SK-N-SH treated with all-trans-retinoic acid at 6 μM for 48 hours (cell line): Measurements from ENCODE around the gene LLGL2.
"Not testable (repeated sequence)": the region's sequence is repeated elsewhere in the genome, so short reads cannot be mapped to it uniquely, and the experiment has no call there.

ENCODE experiments used
- ATAC-seq: fragments of 200-7000 bp; cut with Tn5 transposase; 3 replicates; pipeline ENCODE4 v1.9.1; 2020; ENCODE audit warnings: mild to moderate bottlenecking, moderate library complexity
- ARNTL ChIP-seq: fragments of 450-650 bp; formaldehyde crosslinking; IDR thresholded peaks from 2 replicates; pipeline ENCODE4 v1.5.0; 2020; ENCODE audit warnings: low read depth, mild to moderate bottlenecking, moderate library complexity, borderline replicate concordance
- BACH2 ChIP-seq: fragments of 250-450 bp; sonication (Bioruptor Pico); IDR thresholded peaks from 2 replicates; pipeline ENCODE4 v1.9.0; 2021; ENCODE audit warnings: mild to moderate bottlenecking, borderline replicate concordance
- CREB5 ChIP-seq: fragments of 250-450 bp; sonication (Bioruptor Pico); IDR thresholded peaks from 2 replicates; pipeline ENCODE4 v1.5.1; 2020; ENCODE audit warnings: low read depth, mild to moderate bottlenecking, moderate library complexity
- CSDC2 ChIP-seq: fragments of 250-450 bp; sonication (Bioruptor Pico); IDR thresholded peaks from 2 replicates; pipeline ENCODE4 v1.5.0; 2020; ENCODE audit warnings: mild to moderate bottlenecking, moderate library complexity
- CSRNP3 ChIP-seq: fragments of 250-450 bp; sonication (Bioruptor Pico); IDR thresholded peaks from 2 replicates; pipeline ENCODE4 v1.5.1; 2021; ENCODE audit warnings: mild to moderate bottlenecking, moderate library complexity
- ESRRG ChIP-seq: fragments of 250-450 bp; sonication (Bioruptor Pico); IDR thresholded peaks from 2 replicates; pipeline ENCODE4 v1.6.1; 2021; ENCODE audit warnings: mild to moderate bottlenecking
- GLIS3 ChIP-seq: fragments of 250-450 bp; sonication (Bioruptor Pico); IDR thresholded peaks from 2 replicates; pipeline ENCODE4 v1.5.0; 2020; ENCODE audit warnings: mild to moderate bottlenecking, moderate library complexity
- ISL1 ChIP-seq: fragments of 250-450 bp; sonication (Bioruptor Pico); IDR thresholded peaks from 2 replicates; pipeline ENCODE4 v2.1.2; 2022; ENCODE audit warnings: mild to moderate bottlenecking, moderate library complexity
- OSR1 ChIP-seq: fragments of 250-450 bp; sonication (Bioruptor Pico); IDR thresholded peaks from 2 replicates; pipeline ENCODE4 v1.8.0; 2022; ENCODE audit warnings: moderate library complexity, mild to moderate bottlenecking, inconsistent platforms
- POU6F1 ChIP-seq: fragments of 250-450 bp; sonication (Bioruptor Pico); IDR thresholded peaks from 2 replicates; pipeline ENCODE4 v1.8.0; 2021; ENCODE audit warnings: low read depth, mild to moderate bottlenecking, moderate library complexity, borderline replicate concordance
- RARB ChIP-seq: fragments of 250-450 bp; sonication (Bioruptor Pico); IDR thresholded peaks from 2 replicates; pipeline ENCODE4 v1.8.0; 2021; ENCODE audit warnings: mild to moderate bottlenecking, moderate library complexity
- SNAI2 ChIP-seq: fragments of 250-450 bp; sonication (Bioruptor Pico); IDR thresholded peaks from 2 replicates; pipeline ENCODE4 v1.5.0; 2020; ENCODE audit warnings: mild to moderate bottlenecking, moderate library complexity
- TOX ChIP-seq: fragments of 250-450 bp; sonication (Bioruptor Pico); IDR thresholded peaks from 2 replicates; pipeline ENCODE4 v1.8.0; 2021; ENCODE audit warnings: mild to moderate bottlenecking, moderate library complexity, borderline replicate concordance
- TSHZ2 ChIP-seq: fragments of 250-450 bp; sonication (Bioruptor Pico); IDR thresholded peaks from 2 replicates; pipeline ENCODE4 v1.5.0; 2020; ENCODE audit warnings: mild to moderate bottlenecking, moderate library complexity
- ZC3H10 ChIP-seq: fragments of 250-450 bp; sonication (Bioruptor Pico); IDR thresholded peaks from 2 replicates; pipeline ENCODE4 v1.5.1; 2021; ENCODE audit warnings: mild to moderate bottlenecking, moderate library complexity
- ZFP3 ChIP-seq: fragments of 250-450 bp; sonication (Bioruptor Pico); IDR thresholded peaks from 2 replicates; pipeline ENCODE4 v1.5.0; 2020; ENCODE audit warnings: mild to moderate bottlenecking, moderate library complexity
- ZFP30 ChIP-seq: fragments of 450-650 bp; formaldehyde crosslinking; IDR thresholded peaks from 2 replicates; pipeline ENCODE4 v1.5.0; 2022; ENCODE audit warnings: mild to moderate bottlenecking, moderate library complexity
- ZNF565 ChIP-seq: fragments of 450-650 bp; formaldehyde crosslinking; conservative IDR thresholded peaks from 2 replicates; pipeline ENCODE4 v1.5.0; 2020; ENCODE audit warnings: low read depth, mild to moderate bottlenecking, moderate library complexity
- ZNF70 ChIP-seq: fragments of 450-650 bp; formaldehyde crosslinking; IDR thresholded peaks from 2 replicates; pipeline ENCODE4 v1.5.0; 2020; ENCODE audit warnings: mild to moderate bottlenecking, moderate library complexity
- ZNF8 ChIP-seq: fragments of 450-650 bp; formaldehyde crosslinking; IDR thresholded peaks from 2 replicates; pipeline ENCODE4 v1.5.0; 2020; ENCODE audit warnings: mild to moderate bottlenecking, moderate library complexity

The LLGL2 gene

GRCh38 chr17:75476271-75476671 lies 49.2 kb upstream of the LLGL2 start:
- TF ChIP-seq POU6F1 (CRISPR knock-in tag) (no peak), GLIS3 (no peak), ZC3H10 (CRISPR knock-in tag) (no peak), RARB (no peak), ZNF8 (no peak), ZFP30 (no peak), TSHZ2 (no peak), ISL1 (CRISPR knock-in tag) (no peak), SNAI2 (CRISPR knock-in tag) (no peak), ARNTL (CRISPR knock-in tag) (no peak), ZFP3 (CRISPR knock-in tag) (no peak), CSRNP3 (no peak)
- TF ChIP-seq, all 23 proteins: peak for 0
- no peak for ATAC-seq

GRCh38 chr17:75476752-75477489 lies 48.6 kb upstream of the LLGL2 start:
- ATAC-seq: no peak
- TF ChIP-seq CSDC2 (CRISPR knock-in tag) (no peak), ESRRG (CRISPR knock-in tag) (no peak), TOX (CRISPR knock-in tag) (no peak), ZNF70 (CRISPR knock-in tag) (no peak), CREB5 (no peak), GLIS3 (no peak), ZFP30 (no peak), TSHZ2 (no peak), ZNF565 (CRISPR knock-in tag) (no peak), ZC3H10 (CRISPR knock-in tag) (no peak), RARB (no peak), BACH2 (no peak), ARNTL (CRISPR knock-in tag) (no peak)

- not testable (repeated sequence) for ATAC-seq
Measured at GRCh38 chr17:75477490-75477862, 48.0 kb upstream of the LLGL2 start.

GRCh38 chr17:75478508-75478907 lies 47.0 kb upstream of the LLGL2 start:
- ATAC-seq: no peak
- no peak for TF ChIP-seq CREB5
- TF ChIP-seq ZFP30: no peak
- TF ChIP-seq TSHZ2: no peak
- TF ChIP-seq ESRRG (CRISPR knock-in tag): no peak
- TF ChIP-seq SNAI2 (CRISPR knock-in tag): no peak
- no peak for TF ChIP-seq OSR1 (CRISPR knock-in tag)
- TF ChIP-seq ISL1 (CRISPR knock-in tag): no peak
- no peak for TF ChIP-seq RARB
- TF ChIP-seq TOX (CRISPR knock-in tag): no peak
- TF ChIP-seq BACH2: no peak
